GM18868 (cell line): Measurements from ENCODE around the gene PTPRG.
A peak's percentile ranks its signal among the peaks of the same experiment; 100 is the strongest.

Experiments used
- ATAC-seq: cut with Tn5 transposase; IDR thresholded peaks from one replicate; pipeline ENCODE4 v1.9.1; 2021; ENCODE audit warnings: mild to moderate bottlenecking, moderate library complexity; ENCODE audit not compliant: unreplicated experiment

Gene PTPRG

DNA sequence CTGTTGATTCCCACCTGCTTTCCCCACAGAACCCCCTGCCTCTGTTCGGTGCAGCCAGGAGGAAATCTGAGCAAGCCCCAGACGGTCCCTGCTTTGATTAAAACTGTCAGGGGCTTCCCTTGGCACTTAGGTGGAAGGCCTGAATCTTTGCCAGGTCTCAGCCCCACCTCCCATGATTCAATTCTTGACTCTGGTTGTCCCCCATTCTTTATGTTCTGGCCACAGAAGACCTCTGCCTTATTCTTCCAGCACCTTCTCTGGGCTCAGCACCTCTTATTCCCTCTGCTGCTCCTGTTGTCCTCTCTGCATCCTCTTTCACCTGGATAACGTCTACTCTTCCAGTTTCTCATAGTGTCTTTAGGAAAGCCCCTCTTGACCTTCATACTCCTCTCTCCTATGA, 349.4 kb downstream of the PTPRG start:
- ATAC-seq: no peak

DNA sequence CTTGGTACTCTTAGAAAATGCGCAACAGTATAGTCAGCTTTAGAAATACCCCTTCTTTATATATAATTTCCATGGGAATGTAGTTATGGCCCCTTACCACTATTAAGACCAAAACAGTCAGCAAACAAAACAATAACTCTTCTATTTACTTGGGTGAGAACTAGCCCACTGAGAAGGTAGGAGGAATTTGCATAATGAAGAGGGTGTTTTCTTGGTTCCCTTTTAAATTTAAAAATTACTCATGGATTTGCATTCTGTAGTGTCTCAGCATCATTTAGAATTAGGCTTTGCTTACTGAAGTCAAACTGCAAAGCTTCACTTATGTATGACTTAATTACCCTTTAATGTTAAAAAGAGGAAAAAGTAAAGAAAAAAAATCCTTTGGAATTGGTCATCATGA, 350.8 kb downstream of the PTPRG start:
- no peak for ATAC-seq

- no peak for ATAC-seq
These were observed 352.3 kb downstream of the PTPRG start for GRCh38 chr3:61913701-61914100.

DNA sequence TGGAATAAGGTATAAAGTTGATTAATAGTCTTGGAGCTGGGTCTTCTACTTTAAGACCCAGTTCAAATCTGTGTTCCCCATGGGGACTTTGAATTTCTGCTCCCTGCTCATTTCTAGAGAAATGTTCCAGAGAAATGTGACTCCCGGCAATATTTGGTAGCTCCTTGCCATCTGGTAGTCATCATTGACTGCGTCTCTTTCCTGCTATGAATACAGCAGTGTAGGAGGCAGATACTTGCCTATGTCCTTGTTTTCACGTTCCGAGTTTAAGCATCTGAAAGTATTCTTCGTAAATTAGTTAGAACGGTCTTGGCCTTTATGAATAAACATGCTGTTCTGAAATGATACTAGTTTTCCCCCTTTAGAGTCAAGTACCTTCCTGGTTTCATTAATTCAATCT, 352.9 kb downstream of the PTPRG start:
- ATAC-seq: no peak

- ATAC-seq: no peak
These were observed 353.9 kb downstream of the PTPRG start for GRCh38 chr3:61915296-61915695.

DNA sequence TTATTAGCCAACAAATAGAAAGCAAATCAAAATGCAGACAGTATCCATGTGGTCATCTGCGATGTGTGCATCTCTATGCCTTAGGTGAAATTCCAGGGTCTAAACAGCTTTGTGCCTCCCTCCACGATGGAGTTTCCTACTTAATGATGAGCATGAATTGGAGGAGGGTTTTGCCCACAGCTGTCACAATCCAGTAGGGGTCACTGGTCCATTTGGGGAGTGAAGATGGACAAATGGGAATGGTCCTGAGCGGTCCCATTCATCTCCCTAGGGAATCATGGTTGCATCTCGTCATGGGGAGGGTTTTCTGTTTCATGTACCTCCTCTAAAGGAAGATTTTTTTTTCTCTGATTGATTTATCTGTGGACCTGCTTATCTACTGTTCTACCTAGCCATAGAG, 358.0 kb downstream of the PTPRG start:
- ATAC-seq: no peak

DNA sequence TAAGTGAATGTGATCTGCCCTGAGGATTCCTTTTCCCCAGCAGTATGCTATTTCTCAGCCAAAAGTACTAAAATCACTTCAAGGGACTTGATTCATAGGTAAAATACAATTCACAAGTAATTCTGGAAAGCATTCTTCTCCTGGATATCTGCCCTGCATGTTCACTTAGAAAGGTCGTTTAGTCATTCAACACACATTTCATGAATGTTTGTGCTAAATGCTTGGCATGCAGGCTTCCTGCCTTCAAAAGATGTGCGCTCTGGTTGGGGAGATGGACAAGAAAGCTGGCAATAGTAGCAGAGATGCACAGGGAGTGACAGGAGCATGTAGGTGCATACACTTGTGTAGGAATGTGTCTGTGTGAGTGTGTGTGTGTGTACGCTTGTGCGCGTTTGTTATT, 360.7 kb downstream of the PTPRG start:
- ATAC-seq: no peak

GRCh38 chr3:61924090-61924735, 362.8 kb downstream of the PTPRG start:
- no peak for ATAC-seq

GRCh38 chr3:61924991-61925390, 363.6 kb downstream of the PTPRG start:
- ATAC-seq: no peak

GRCh38 chr3:61925721-61926120, 364.4 kb downstream of the PTPRG start:
- ATAC-seq: no peak

- no peak for ATAC-seq
These were observed 365.6 kb downstream of the PTPRG start for GRCh38 chr3:61926923-61927322.

- ATAC-seq: no peak
These were observed 366.0 kb downstream of the PTPRG start for GRCh38 chr3:61927332-61927731.

- ATAC-seq: no peak
These were observed 366.7 kb downstream of the PTPRG start for GRCh38 chr3:61928039-61928438.

DNA sequence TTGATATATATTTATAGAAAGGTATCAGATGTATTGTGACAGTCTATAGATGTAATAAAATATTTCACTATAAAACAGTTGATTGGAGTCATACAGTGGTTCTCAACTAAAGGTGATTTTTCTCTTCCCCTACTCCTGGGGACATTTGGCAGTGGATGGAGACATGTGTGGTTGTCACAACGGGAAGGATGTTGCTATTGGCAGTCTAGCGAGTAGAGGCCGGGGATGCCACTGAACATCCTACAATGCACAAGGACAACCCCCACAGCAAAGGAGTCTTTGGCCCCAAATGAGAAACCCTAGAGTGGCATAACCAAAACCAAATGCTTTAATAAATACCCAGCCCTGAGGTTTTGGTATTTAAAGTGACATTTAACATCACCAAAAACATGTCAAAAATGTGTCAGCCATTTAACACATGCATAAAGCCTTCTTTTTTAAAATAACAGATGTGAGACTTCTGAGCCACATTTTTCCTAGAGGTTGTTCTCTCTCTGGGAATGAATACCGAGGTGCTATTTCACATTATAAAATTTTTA, 367.5 kb downstream of the PTPRG start:
- ATAC-seq: no peak

- ATAC-seq: no peak
These were observed 368.2 kb downstream of the PTPRG start for GRCh38 chr3:61929617-61930016.

GRCh38 chr3:61932499-61932898, 371.1 kb downstream of the PTPRG start:
- ATAC-seq: no peak

DNA sequence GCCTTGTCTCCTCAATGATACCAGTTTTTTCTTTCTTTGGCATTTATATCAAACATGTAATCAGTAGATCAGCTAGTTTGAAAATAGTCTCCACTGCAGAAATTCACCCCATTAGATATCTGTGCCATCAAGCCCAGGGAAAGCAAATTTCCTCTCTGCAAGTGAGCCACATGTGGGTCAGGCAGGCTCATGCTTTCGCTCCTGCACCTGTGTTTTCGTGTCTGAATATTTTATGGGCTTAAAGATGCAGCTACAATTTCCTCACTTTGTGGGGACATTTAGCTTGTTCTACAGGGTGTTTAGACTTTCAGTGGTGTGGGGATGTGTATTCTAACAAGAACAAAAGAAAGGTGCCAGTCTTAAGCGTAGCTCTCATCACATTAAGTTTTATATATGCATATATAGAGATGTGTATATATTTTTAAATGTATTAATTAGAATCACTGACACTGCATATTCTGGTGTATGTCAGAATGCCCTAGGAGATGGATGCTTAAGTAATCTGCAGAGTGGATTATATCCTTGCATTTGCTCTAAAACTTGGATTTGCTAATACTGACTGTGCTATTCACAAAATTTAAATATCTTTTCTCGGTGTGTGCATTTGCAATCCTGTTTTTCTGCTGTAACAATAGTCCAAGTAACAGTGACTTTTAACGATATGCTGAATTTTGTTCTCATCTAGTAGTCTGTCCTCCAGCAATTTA, 372.6 kb downstream of the PTPRG start:
- ATAC-seq: no peak

DNA sequence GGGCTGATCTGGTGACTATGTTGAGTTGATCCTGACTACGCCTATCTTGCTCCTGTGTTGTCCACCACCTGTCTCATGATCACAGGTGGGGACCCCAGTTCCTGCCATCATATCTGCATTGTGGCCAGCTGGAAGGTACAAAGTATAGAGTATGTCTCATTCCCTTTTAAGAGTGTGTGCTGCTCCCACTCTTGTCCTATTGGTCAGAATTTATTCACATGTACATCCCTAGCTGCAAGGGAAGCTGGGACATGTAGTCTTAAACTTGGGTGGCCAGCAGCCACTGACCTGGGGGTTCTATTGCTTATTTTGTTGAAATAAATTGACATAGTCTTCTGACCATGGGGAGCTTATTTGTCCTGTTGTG, 373.1 kb downstream of the PTPRG start:
- ATAC-seq: no peak

DNA sequence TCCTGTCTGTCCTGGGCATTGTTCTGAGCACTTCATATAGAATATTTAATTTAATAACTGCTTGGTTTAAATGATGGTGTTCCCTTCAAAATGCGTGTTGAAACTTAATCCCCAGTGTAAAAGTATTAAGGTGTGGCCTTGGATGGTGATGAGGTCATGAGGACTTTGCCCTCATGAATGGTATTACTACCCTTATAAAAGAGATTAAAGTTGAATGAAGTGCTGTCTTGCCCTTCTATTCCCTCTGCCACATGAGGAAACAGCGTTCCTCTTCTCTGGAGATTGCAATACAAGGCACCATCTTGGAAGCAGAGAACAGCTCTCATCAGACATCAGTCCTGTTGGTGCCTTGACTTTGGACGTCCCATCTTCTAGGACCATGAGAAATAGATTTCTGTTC, 374.4 kb downstream of the PTPRG start:
- no peak for ATAC-seq

- peak; percentile 63 for ATAC-seq
These were observed 375.1 kb downstream of the PTPRG start for GRCh38 chr3:61936344-61936937.

DNA sequence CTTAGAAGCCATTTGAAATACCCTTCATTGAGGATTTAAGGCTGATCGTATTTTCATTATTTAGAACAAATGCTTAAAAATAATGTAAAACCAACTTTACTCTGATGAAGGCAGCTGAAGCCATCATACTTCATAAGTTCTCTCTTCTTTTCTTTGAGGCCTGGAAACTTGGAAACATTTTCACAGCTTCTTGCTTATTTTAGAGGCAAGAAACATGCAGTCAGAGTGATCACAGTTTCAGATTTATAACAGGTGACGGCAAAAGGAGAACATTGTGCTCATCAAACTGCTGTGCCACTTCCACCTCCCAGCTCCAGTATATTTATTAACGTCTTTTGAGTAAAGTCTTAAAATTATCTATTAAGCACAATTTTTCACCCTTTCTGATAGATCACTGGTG, 376.1 kb downstream of the PTPRG start:
- no peak for ATAC-seq

DNA sequence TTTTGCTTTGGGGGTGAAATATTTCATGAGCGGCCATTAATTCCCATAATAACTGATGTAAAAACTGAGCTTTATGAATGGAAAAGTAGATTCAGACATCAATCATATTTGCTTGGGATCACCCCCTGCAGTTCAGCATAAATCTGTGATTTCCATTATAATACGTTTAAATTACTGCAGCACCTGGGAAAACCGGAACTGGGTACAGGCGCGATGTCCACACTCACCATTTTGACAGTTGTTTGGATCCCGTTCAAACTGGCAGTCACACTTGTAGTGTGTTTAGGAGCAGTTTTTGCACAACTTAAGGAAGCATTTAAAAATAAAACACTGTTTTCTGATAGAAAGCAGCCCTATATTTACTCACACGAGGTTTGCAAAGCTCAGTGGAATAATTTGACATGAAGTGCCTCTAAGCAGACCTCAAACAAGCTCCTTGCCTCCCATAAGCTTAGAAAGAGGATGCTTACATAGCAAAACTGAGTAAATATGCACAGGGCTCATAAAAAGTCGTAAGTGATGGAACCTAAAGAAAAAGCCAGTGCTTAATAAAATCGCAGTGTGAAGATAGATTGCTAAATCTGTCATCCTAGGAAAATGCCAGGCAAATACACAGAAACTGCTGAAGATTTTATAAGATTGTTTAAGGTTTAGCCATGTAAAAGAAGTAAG, 377.6 kb downstream of the PTPRG start:
- ATAC-seq: no peak
